Endometrial microvascular endothelial cells (primary cell): ENCODE results near the gene IL1RL1. TPM values are rescaled to one million over a fixed set of nuclear protein-coding genes. Genes with fewer than 3 reads are reported as not detected.

Experiments
- in situ Hi-C: cut with HindIII; loops from 2 replicates; pipeline ENCODE4 v1.10.0; 2017; ENCODE audit warnings: low sequenced_read_pairs, low pct_unique_long_range_greater_than_20kb; ENCODE audit errors: inconsistent ontology term
- total RNA-seq: library from RNA; depleted of rRNA; stranded (reverse); fragments of >200 nt; gene quantifications from one replicate; pipeline ENCODE4 v1.2.3, GENCODE V29; 2015; ENCODE audit errors: inconsistent ontology term

The IL1RL1 gene
- total RNA-seq, 1 donor from 2014 or later = 128 TPM

GRCh38 chr2:102396012-102396411 is 84.6 kb downstream of the IL1RL1 start:
- in situ Hi-C loops = no loop called here

DNA sequence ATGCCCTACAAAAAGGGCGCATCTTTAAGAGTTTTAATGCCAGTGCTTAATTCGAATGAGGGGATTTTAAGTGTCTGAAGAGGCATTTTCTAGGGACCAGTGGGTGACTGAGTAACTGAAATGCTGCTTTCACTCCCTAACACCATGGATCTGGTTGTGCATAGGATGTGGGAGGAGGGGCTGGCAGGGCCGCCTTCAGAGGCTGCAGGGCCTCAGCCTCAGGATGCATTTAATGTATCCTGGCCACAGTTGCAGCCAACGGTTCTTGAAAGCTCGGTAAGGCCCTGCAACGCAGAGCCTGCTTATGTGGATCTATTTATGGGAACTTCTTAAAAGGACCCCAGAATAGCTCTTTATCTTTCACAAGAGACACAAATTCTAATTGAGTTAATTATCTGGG is 85.8 kb downstream of the IL1RL1 start:
- in situ Hi-C loops = no loop called here

- in situ Hi-C loops = no loop called here
Observed at GRCh38 chr2:102399499-102400141, 88.3 kb downstream of the IL1RL1 start.

- in situ Hi-C loops = no loop called here
Observed at GRCh38 chr2:102401456-102401855, 90.1 kb downstream of the IL1RL1 start.

Other genes starting within 250 kb of the IL1RL1 start
- gene IL1R1, start 168.8 kb upstream of the IL1RL1 start, total RNA-seq = 4.4 TPM
- gene IL1RL2, start 124.5 kb upstream of the IL1RL1 start, total RNA-seq = not detected
- 6.8 TPM for gene IL18R1, start 44.2 kb downstream of the IL1RL1 start, total RNA-seq
- gene IL18RAP, start 111.6 kb downstream of the IL1RL1 start, total RNA-seq = not detected
- gene SLC9A4, start 161.7 kb downstream of the IL1RL1 start, total RNA-seq = not detected